H4 (cell line): ENCODE results near the gene CALN1. TPM values are rescaled to one million over a fixed set of nuclear protein-coding genes. Genes with fewer than 3 reads are reported as not detected.

ENCODE experiments used
- DNase-seq: peaks from one replicate; pipeline ENCODE4 v3.0.0-alpha.2; 2015; ENCODE audit warnings: low spot score
- total RNA-seq: library from RNA; depleted of rRNA; stranded (reverse); fragments of >200 nt; shearing (Covaris generic); gene quantifications from 2 replicates; pipeline ENCODE4 v1.2.3, GENCODE V29; 2014

The CALN1 gene
- total RNA-seq, 1 experiment from 2014 or later = 6.5 TPM

GRCh38 chr7:72183835-72184234 is 228.3 kb downstream of the CALN1 start:
- DNase-seq = no peak

GRCh38 chr7:72182036-72182435 is 230.1 kb downstream of the CALN1 start:
- no peak for DNase-seq

- DNase-seq = no peak
Observed at GRCh38 chr7:72176875-72177274, 235.3 kb downstream of the CALN1 start.

- DNase-seq = no peak
Observed at GRCh38 chr7:72170475-72170874, 241.7 kb downstream of the CALN1 start.

GRCh38 chr7:72163271-72163670 is 248.9 kb downstream of the CALN1 start:
- no peak for DNase-seq

GRCh38 chr7:72161534-72161933 is 250.6 kb downstream of the CALN1 start:
- DNase-seq = no peak

- no peak for DNase-seq
Observed at GRCh38 chr7:72159911-72160310, 252.2 kb downstream of the CALN1 start.

- no peak for DNase-seq
Observed at GRCh38 chr7:72156671-72157070, 255.5 kb downstream of the CALN1 start.

- DNase-seq = no peak
Observed at GRCh38 chr7:72153132-72153512, 259.0 kb downstream of the CALN1 start.

- DNase-seq = peak; percentile 66
Observed at GRCh38 chr7:72152161-72153131, 259.7 kb downstream of the CALN1 start.

- no peak for DNase-seq
Observed at GRCh38 chr7:72140566-72140965, 271.6 kb downstream of the CALN1 start.

GRCh38 chr7:72127136-72127535 is 285.0 kb downstream of the CALN1 start:
- no peak for DNase-seq

GRCh38 chr7:72123913-72124312 is 288.2 kb downstream of the CALN1 start:
- DNase-seq = no peak

- no peak for DNase-seq
Observed at GRCh38 chr7:72118366-72118765, 293.8 kb downstream of the CALN1 start.

- DNase-seq = no peak
Observed at GRCh38 chr7:72114129-72114528, 298.0 kb downstream of the CALN1 start.

GRCh38 chr7:72112992-72113391 is 299.1 kb downstream of the CALN1 start:
- DNase-seq = no peak

- DNase-seq = no peak
Observed at GRCh38 chr7:72112530-72112929, 299.6 kb downstream of the CALN1 start.

GRCh38 chr7:72111086-72111485 is 301.1 kb downstream of the CALN1 start:
- no peak for DNase-seq

GRCh38 chr7:72109566-72109965 is 302.6 kb downstream of the CALN1 start:
- no peak for DNase-seq

GRCh38 chr7:72106405-72106804 is 305.7 kb downstream of the CALN1 start:
- no peak for DNase-seq

GRCh38 chr7:72101444-72101843 is 310.7 kb downstream of the CALN1 start:
- DNase-seq = no peak

GRCh38 chr7:72099784-72100183 is 312.4 kb downstream of the CALN1 start:
- DNase-seq = peak; percentile 71

- peak; percentile 93 for DNase-seq
Observed at GRCh38 chr7:72098807-72099580, 313.1 kb downstream of the CALN1 start.
